ENCODE measurements around the gene KLF6.

- TF ChIP-seq CTCF (conservative IDR thresholded peaks at IDR 0.05 in 1 of 2, IDR thresholded peaks at IDR 0.05 in 1 of 2; ENCODE audit: extremely low read depth in 1 of 2, insufficient read depth in 1 of 2, low read depth in 1 of 2, low read length in 2 of 2), result no peak
- no peak for TF ChIP-seq EZH2 (IDR thresholded peaks at IDR 0.05; ENCODE audit: borderline replicate concordance, low read length)
Measured at GRCh38 chr10:3765146-3765545, 19.9 kb downstream of the KLF6 start.
